CD4-positive, alpha-beta T cell treated with Interleukin-12 subunit alpha and Interleukin-12 subunit beta, for 1 hour (primary cell): ENCODE measurements around the gene SLC25A25.
A peak's percentile ranks its signal among the peaks of the same experiment; 100 is the strongest.

Experiments used
- DNase-seq: peaks from one replicate; pipeline ENCODE4 v3.0.0-alpha.2; 2020

Gene SLC25A25

GRCh38 chr9:128077847-128078503 lies 9.9 kb downstream of the SLC25A25 start:
- no peak for DNase-seq

- DNase-seq = no peak
These were observed 10.7 kb downstream of the SLC25A25 start for GRCh38 chr9:128078504-128079434.

DNA sequence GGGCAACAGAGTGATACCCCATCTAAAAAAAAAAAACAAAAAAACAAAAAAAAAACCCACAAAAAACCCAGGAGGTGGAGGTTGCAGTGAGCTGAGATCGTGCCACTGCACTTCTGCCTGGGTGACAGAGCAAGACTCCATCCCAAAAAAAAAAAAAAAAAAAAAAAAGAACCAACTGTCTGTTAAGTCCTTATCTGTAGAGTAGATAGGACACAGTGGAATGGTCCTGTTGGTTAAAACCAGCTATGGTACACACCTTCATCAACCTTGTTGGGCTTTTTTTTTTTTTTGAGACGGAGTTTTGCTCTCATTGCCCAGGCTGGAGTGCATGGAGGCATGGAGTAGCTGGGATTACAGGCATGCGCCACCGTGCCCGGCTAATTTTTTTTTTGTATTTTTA lies 12.2 kb downstream of the SLC25A25 start:
- no peak for DNase-seq

DNA sequence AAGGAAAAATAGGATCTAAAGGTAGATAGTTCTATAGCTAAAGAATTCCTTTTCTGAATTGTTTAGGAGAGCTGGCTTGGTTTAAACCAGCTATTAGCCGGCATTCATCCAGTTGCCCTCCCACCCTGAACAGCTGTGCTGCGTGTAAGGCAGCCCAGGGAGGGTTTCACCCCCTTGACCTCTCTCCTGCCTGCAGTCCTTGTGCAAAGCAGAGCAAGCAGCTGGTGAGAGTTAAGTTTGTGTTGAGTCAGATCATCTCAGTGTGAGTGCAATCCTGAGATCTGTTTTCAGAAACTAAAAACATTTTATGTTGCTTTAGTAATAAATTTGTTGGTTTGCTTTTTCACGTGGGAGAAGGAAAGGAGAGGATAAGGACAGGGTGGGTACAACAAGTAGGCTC lies 13.0 kb downstream of the SLC25A25 start:
- DNase-seq = no peak

- no peak for DNase-seq
These were observed 14.1 kb downstream of the SLC25A25 start for GRCh38 chr9:128082151-128082550.

DNA sequence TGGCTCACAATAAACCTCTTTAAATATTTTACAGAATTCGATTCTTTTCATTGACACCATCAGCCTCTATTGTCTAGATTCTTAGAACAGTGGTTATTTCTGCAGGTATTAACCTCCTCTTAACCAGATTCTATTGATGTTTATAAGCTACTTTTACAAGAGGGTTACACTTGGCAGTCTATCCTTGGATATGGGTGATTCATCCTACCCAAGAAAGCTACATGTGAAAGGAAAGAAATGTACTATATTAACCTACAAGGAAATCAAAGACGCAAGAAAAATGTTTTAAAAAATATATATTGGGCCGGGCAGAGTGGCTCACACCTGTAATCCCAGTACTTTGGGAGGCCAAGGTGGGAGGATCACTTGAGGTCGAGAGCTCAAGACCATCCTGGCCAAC lies 16.7 kb downstream of the SLC25A25 start:
- no peak for DNase-seq

GRCh38 chr9:128085943-128086342 lies 17.9 kb downstream of the SLC25A25 start:
- DNase-seq = no peak

DNA sequence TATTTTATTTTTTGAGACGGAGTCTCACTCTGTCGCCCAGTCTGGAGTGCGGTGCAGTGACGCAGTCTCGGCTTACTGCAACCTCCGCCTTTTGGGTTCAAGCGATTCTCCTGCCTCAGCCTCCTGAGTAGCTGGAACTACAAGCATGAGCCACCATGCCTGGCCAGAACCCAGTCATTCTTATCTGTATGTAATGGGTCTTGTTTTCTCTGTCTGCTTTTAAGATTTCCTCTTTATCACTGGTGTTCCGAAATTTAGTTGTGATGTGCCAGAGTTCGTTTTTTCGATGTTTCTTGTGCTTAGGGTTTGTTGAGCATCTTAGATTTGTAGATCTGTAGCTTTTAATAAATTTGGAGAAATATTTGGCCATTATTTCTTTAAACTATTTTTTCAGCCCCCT lies 19.2 kb downstream of the SLC25A25 start:
- DNase-seq = no peak

GRCh38 chr9:128088253-128088945 lies 20.4 kb downstream of the SLC25A25 start:
- no peak for DNase-seq

DNA sequence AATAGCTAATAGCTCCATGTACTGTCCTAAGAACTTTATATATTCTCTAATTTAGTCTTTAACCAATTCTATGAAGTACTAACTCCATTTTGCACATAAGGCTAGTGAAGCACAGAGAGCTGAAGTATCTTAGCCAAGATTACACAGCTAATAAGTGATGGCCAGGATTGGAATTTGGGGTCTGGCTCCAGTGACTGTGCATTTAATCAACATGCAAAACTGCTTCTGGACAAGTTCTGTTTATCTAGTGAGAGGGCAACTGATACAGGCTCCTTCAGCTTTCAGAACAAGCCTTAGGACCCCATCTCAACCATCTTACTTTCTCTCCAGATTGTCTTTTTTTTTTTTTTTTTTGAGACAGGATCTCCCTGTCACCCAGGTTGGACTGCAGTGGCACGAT lies 21.3 kb downstream of the SLC25A25 start:
- no peak for DNase-seq

DNA sequence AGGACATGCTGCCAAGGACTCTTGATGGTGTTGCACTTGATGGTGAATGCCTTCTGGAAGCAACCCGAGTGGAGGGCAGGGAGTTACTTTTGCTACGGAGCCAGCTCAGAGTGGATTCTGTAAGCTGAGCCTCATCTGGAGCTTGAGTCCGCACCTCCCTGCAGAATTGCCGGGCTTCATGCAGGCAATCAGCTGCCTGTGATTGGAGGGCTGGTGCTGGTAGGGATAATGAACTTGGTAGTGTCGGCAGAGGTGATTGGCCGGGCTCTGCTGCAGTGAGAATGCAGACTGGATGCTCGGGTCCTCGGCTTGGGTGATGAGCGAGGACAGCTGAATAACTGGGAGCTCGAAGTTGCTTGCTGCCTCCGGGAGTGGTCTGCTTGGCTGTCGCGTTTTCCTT lies 23.1 kb downstream of the SLC25A25 start:
- DNase-seq = no peak

- no peak for DNase-seq
These were observed 23.5 kb downstream of the SLC25A25 start for GRCh38 chr9:128091571-128091970.

GRCh38 chr9:128092199-128092977 lies 24.4 kb downstream of the SLC25A25 start:
- no peak for DNase-seq

- DNase-seq = no peak
These were observed 25.0 kb downstream of the SLC25A25 start for GRCh38 chr9:128093011-128093410.

DNA sequence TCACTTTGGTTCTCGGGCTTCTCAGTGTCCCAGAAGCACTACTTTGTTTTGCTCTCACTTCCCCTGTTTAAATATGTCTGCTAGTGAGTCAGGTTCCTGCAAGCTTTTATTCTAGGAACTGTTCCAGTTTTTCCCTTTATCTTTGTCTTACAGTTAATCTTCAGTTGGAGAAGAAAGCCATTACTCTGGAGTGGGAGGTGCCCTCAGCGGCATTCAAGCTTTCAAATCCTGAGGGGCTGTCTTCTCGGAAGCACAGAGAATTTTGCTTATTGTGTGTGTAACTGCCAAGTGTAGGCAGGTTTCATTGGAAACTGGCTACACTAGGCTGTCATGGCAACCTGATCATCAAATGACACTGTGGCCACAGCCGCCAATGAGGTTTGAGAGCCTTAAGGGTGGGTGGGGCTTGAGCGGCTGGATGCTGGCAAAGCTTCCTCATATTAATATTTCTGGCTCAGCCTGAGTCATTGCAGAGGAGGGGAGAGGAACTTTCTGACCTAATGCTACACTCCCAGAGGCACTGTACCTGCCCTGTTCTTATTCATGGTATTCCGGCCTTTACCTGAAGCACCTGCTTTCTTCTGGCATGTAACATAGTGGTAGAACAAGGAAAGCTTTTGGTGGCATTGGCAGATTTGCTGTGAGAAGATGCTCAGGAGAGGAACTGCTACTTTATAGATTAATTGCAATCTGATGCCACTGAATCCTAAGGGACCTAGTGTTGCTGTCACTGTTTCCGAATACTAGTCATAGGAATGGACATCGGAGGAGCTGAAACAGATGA lies 26.3 kb downstream of the SLC25A25 start:
- DNase-seq = peak; percentile 74

GRCh38 chr9:128094950-128095544 lies 27.0 kb downstream of the SLC25A25 start:
- DNase-seq = no peak

DNA sequence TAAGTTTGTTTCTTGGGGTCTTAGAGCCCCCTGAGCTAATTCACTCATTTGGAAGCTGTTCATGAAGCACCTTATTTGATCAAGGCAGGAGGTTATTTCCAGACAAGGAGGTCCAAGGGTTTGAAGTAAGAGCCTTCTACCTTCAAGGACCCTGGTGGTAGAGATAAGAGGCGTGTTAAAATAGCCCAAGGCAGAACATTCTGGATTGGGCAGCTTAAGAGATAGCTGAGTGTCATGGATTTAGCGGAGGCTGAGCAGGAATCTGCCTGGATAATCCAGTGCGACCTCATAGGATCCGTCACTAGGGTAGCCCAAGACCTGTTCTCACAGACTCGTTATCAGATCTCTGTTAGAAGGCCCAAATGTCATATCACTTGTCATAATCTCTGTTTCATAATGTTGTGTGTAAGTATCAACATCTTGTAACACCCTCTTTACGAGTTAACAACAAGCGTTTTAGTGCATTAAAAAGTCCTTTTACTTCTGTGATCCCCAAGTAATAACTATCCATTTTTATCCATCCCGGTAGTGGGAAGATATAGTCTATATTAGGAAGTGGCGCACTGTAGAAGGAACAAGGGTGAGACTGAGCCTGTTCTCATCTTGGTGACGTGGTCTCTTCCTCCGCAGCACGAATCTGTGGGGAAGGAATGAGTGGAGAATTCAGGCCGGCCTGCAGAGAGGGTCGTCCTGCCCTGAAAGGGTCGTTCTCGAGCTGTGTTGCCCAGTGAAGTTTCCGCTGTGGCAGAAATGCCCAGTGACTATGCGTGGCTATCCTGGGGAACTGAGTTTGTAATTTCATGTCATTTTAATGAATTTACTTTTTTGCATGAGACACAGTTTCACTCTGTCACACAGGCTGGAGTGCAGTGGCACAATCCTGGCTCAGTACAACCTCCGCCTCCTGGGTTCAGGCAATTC lies 28.8 kb downstream of the SLC25A25 start:
- no peak for DNase-seq

DNA sequence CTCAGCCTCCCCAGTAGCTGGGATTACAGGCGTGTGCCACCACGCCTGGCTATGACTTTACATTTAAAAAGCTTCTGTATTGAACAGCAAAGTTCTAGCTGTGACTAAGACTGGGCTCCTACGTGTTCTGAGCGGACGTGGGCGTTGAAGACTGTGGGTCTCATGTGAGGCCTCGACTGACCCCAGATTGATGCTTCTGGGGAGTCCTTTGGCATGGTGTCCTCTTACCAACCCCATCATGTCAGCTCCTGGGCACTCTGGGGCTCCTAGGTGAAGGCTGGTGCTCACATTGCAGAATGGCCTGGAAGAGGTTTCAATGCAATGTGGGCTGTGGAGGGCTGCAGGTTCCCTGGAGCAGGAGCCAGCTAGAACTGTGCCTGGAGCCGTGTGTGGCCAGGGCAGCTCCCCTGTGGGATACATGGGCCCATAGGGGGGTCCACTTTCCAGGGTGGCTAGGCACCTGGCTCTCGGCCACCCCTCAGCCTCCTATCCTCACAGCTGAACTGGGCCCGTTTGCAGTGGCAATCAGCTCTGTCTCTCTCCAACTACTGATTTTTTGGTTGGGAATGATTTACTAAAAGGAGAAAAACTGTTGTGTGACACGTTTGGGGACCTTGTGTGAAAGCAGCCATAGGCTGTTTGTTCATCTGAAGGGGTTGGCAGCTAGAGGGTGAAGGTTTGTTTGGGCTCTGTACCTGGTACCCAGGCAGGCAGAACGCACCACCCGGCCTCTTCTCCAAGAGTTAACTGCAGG lies 29.7 kb downstream of the SLC25A25 start:
- DNase-seq = no peak
